Neural progenitor cell (in vitro differentiated cells): ENCODE results near the gene POLR2E. TPM values are rescaled to one million over a fixed set of nuclear protein-coding genes. Genes with fewer than 3 reads are reported as not detected.

Experiments used
- DNase-seq: peaks from one replicate; pipeline ENCODE4 v3.0.0-alpha.2; 2016; ENCODE audit warnings: low spot score
- H2AFZ ChIP-seq: fragments of 200-600 bp; sonication (generic); replicated peaks from 2 replicates; pipeline ENCODE4 v1.6.1; 2016; ENCODE audit warnings: antibody characterized with exemption
- H3F3A ChIP-seq: fragments of 200-600 bp; sonication (generic); 2 replicates; pipeline ENCODE4 v1.6.1; 2016; ENCODE audit warnings: antibody characterized with exemption, low read depth
- H3K27ac ChIP-seq: fragments of 200-600 bp; sonication (generic); 2 replicates; pipeline ENCODE4 v1.5.1; 2016; ENCODE audit warnings: mild to moderate bottlenecking
- H3K27me3 ChIP-seq: fragments of 200-600 bp; sonication (generic); 2 replicates; pipeline ENCODE4 v1.6.1; 2016; ENCODE audit warnings: mild to moderate bottlenecking, moderate library complexity
- H3K36me3 ChIP-seq: fragments of 200-600 bp; sonication (generic); 2 replicates; pipeline ENCODE4 v1.5.1; 2016
- H3K4me1 ChIP-seq: fragments of 200-600 bp; sonication (generic); 2 replicates; pipeline ENCODE4 v1.6.1; 2016; ENCODE audit warnings: mixed run types
- H3K4me2 ChIP-seq: fragments of 200-600 bp; sonication (generic); 2 replicates; pipeline ENCODE4 v1.6.1; 2016
- H3K4me3 ChIP-seq: fragments of 200-600 bp; sonication (generic); 2 replicates; pipeline ENCODE4 v1.5.1; 2016
- H3K79me2 ChIP-seq: fragments of 200-600 bp; sonication (generic); 2 replicates; pipeline ENCODE4 v1.6.1; 2016; ENCODE audit warnings: low read depth
- H3K9ac ChIP-seq: fragments of 200-600 bp; sonication (generic); 2 replicates; pipeline ENCODE4 v1.6.1; 2016
- H3K9me3 ChIP-seq: fragments of 200-600 bp; sonication (generic); 2 replicates; pipeline ENCODE4 v1.5.1; 2016; ENCODE audit warnings: low read depth
- H4K20me1 ChIP-seq: fragments of 200-600 bp; sonication (generic); 2 replicates; pipeline ENCODE4 v1.6.1; 2016; ENCODE audit warnings: low read depth
- H3K27ac Mint-ChIP-seq: 3 replicates; pipeline ENCODE4 v1.8.0; 2021; ENCODE audit warnings: mixed read lengths
- H3K27me3 Mint-ChIP-seq: 2 replicates; pipeline ENCODE4 v1.8.0; 2022; ENCODE audit warnings: low read depth, mild to moderate bottlenecking, inconsistent platforms, moderate library complexity, mixed read lengths; ENCODE audit not compliant: insufficient read depth
- H3K36me3 Mint-ChIP-seq: 3 replicates; pipeline ENCODE4 v1.8.0; 2021; ENCODE audit warnings: mixed read lengths
- H3K4me1 Mint-ChIP-seq: 3 replicates; pipeline ENCODE4 v1.8.0; 2021; ENCODE audit warnings: mixed read lengths
- H3K4me3 Mint-ChIP-seq: 3 replicates; pipeline ENCODE4 v1.8.0; 2021; ENCODE audit warnings: mild to moderate bottlenecking, moderate library complexity, mixed read lengths
- H3K9me3 Mint-ChIP-seq: 3 replicates; pipeline ENCODE4 v1.8.0; 2020; ENCODE audit warnings: mixed read lengths
- CTCF ChIP-seq: fragments of 200-600 bp; sonication (generic); IDR thresholded peaks from 2 replicates; pipeline ENCODE4 v1.5.1; 2017; ENCODE audit warnings: antibody characterized with exemption, mild to moderate bottlenecking
- EZH2 ChIP-seq: fragments of 200-600 bp; sonication (generic); IDR thresholded peaks from 2 replicates; pipeline ENCODE4 v1.6.1; 2017; ENCODE audit warnings: antibody characterized with exemption, mild to moderate bottlenecking, moderate library complexity
- EZH2phosphoT487 ChIP-seq: fragments of 200-600 bp; sonication (generic); IDR thresholded peaks from 2 replicates; pipeline ENCODE4 v1.6.1; 2017; ENCODE audit warnings: antibody characterized with exemption
- total RNA-seq: library from RNA; depleted of rRNA; stranded (reverse); fragments of >200 nt; gene quantifications from 2 replicates; pipeline ENCODE4 v1.2.3, GENCODE V29; 2015; ENCODE audit warnings: low replicate concordance

The POLR2E gene
- total RNA-seq, 1 donor from 2014 or later, result 98.8 TPM

DNA sequence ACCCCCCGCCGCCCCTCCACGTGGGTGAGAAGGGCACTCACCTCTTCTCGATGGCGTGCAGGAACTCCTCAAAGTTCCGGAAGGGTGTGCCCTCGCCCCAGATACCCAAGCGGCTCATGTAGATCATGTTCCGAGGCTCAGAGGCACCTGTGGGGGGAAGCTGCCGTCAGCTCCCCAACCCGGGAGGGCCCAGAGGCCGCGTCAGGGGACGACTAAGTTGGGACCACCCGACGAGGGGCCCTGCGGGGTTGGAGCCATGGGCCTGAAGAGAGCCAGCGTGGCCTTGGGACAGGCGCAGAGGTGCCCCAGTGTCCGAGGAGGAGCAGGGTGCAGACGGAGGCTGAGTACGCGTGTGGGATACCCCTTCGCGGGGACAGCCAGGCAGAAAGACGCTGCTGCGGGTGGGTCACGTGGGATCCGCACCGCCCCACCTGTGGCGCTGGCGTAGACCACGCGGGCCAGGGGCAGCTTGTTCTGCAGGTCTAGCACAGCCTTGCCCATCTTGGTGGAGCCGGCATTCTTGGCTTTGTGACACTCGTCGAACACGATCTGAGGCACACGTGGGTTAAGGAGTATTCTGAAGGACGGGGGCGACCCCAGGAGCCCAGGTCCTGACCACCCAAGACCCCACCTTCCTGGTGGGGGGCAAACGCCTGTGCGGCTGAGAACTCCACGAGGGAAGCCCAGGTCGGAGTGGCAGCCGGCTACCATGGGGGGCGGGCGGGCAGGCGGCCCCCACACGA is 24.5 kb upstream of the POLR2E start:
- Histone ChIP-seq H3K27ac (no peak overlapping the region), H3K4me1 (no peaks in the 10 kb centered on the region), H3K9ac (no peak overlapping the region), H3K9me3 (no peaks in the 10 kb centered on the region), H3K79me2 (no peaks in the 10 kb centered on the region), H3K4me2 (no peak overlapping the region), H3K27me3 (no peaks in the 10 kb centered on the region), H4K20me1 (peaks cover 8% of the 10 kb centered on the region), H2AFZ (no peak overlapping the region), H3K36me3 (no peaks in the 10 kb centered on the region), H3K4me3 (no peak overlapping the region), H3F3A (no peaks in the 10 kb centered on the region)
- H3K9me3 Mint-ChIP-seq, result no peaks in the 10 kb centered on the region
- H3K4me1 Mint-ChIP-seq, result no peaks in the 10 kb centered on the region
- TF ChIP-seq EZH2 (no peak), EZH2phosphoT487 (no peak), CTCF (no peak)
- DNase-seq, result no peak
- H3K27ac Mint-ChIP-seq, result no peak overlapping the region
- H3K4me3 Mint-ChIP-seq, result no peak overlapping the region
- H3K27me3 Mint-ChIP-seq, result peaks cover 2% of the 10 kb centered on the region
- peaks cover 7% of the 10 kb centered on the region for H3K36me3 Mint-ChIP-seq

DNA sequence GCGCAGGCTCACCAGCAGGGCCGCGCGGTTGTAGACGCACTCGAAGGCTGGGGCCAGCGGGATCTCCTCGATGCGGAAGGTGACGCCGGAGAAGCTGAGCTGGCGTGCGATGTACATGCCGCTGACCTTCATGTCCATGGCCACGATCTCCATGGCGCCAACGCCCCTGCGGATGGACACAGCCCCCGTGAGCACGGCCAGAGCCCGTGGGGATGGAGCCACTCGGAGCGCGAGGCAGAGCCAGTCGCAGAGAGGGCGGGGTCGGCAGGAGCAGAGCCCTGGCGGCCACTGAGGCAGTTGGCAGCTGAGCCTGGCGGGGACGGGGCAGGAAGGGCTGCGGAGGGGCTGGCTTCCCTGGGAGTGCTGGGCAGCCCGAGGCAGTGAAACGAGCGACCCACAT is 23.8 kb upstream of the POLR2E start:
- Histone ChIP-seq H3K4me1 (no peaks in the 10 kb centered on the region), H3K27me3 (no peaks in the 10 kb centered on the region), H3K9me3 (no peaks in the 10 kb centered on the region), H3K27ac (no peak overlapping the region), H2AFZ (no peak overlapping the region), H3K9ac (no peak overlapping the region), H3F3A (peaks cover 3% of the 10 kb centered on the region), H3K36me3 (no peaks in the 10 kb centered on the region), H3K4me3 (no peak overlapping the region), H3K4me2 (no peak overlapping the region), H4K20me1 (peaks cover 8% of the 10 kb centered on the region), H3K79me2 (no peaks in the 10 kb centered on the region)
- Mint-ChIP-seq H3K27me3 (peaks cover 2% of the 10 kb centered on the region), H3K27ac (no peak overlapping the region), H3K36me3 (peaks cover 7% of the 10 kb centered on the region), H3K4me1 (no peaks in the 10 kb centered on the region), H3K4me3 (no peak overlapping the region), H3K9me3 (no peaks in the 10 kb centered on the region)
- no peak for DNase-seq
- no peak for TF ChIP-seq EZH2phosphoT487
- TF ChIP-seq EZH2, result no peak
- TF ChIP-seq CTCF, result no peak

DNA sequence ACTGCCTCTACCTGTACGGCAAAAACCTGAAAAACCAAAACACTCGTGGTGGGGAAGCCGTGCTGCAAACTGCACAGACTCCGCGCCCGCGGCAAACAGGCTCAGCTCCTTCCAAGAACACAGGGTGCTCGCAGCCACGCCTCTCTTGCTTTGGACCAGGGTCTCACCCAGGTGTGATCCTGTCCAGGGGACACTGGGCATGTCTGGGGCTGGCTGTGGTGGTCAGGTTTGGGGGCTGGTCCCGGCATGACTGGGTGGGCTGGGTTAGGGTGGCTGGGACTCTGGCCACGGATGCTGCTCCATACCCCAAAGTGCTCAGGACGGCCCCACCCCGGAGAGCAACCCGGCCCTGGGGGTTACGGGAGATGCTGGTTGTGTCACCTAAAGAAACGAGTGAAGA is 22.5 kb upstream of the POLR2E start:
- H3K79me2 ChIP-seq, result no peaks in the 10 kb centered on the region
- H3K27me3 Mint-ChIP-seq, result no peaks in the 10 kb centered on the region
- no peaks in the 10 kb centered on the region for H3K9me3 ChIP-seq
- peaks cover 5% of the 10 kb centered on the region for H3K36me3 Mint-ChIP-seq
- H3K9me3 Mint-ChIP-seq, result no peaks in the 10 kb centered on the region
- H3K27ac ChIP-seq, result no peak overlapping the region
- no peaks in the 10 kb centered on the region for H3K27me3 ChIP-seq
- H3K9ac ChIP-seq, result no peak overlapping the region
- no peaks in the 10 kb centered on the region for H3K4me1 Mint-ChIP-seq
- DNase-seq, result no peak
- no peak overlapping the region for H3K4me3 ChIP-seq
- no peak for TF ChIP-seq CTCF
- TF ChIP-seq EZH2, result no peak
- no peak for TF ChIP-seq EZH2phosphoT487
- no peaks in the 10 kb centered on the region for H3K36me3 ChIP-seq
- H3K4me3 Mint-ChIP-seq, result no peak overlapping the region
- peaks cover 3% of the 10 kb centered on the region for H3K4me1 ChIP-seq
- peaks cover 7% of the 10 kb centered on the region for H4K20me1 ChIP-seq
- H3K4me2 ChIP-seq, result no peak overlapping the region
- no peak overlapping the region for H3K27ac Mint-ChIP-seq
- no peak overlapping the region for H2AFZ ChIP-seq
- peaks cover 14% of the 10 kb centered on the region for H3F3A ChIP-seq
